Measurements from ENCODE around the gene NPFF. TPM values are rescaled to one million over a fixed set of nuclear protein-coding genes. Genes with fewer than 3 reads are reported as not detected.

The NPFF gene
- polyA plus RNA-seq, 2 donors, result 0.12 TPM; not detected in 1

DNA sequence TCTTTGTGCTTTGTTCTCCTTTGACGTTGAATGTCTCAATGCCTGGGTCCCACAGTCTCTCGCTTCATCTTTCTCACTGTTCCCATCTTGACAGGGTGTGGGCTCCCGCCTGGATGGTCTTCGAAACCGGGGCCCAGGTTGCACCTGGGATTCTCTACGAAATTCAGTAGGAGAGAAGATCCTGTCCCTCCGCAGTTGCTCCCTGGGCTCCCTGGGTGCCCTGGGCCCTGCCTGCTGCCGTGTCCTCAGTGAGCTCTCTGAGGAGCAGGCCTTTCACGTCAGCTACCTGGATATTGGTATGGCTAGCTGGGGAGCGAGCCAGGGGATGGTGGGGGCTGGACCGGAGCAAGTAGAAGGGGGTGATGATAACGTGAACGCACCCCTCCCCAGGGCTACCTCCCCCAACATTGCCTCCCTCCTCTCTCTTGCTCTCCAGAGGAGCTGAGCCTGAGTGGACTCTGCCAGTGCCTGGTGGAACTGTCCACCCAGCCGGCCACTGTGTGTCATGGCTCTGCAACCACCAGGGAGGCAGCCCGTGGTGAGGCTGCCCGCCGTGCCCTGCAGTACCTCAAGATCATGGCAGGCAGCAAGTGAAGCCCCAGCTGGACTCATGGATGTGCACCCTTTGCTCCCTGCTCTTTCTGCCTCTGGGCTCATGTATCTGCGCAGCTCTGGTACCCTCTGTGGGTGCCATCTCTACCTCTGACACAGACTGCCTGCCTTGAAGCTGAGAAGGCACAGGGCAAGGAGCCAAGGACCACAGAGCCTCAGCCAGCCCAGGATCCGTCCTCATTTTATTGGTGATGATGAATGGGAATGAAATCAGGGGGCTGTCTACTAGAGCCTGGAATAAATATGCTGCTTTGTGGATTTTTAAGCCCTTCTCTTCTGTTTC is 1.5 kb downstream of the NPFF start:
- Histone ChIP-seq H3K4me3 (ENCODE audit: low read depth in 1 of 2, low read length in 2 of 2) (no peak overlapping the region), H3K27ac (ENCODE audit: low read depth in 2 of 2, low read length in 1 of 2) (peak overlapping the region in 1 of 2 donors; percentile 53), H3K27me3 (ENCODE audit: control insufficient read depth in 1 of 2, insufficient read depth in 2 of 2, low read length in 2 of 2) (no peaks in the 10 kb centered on the region), H3K4me1 (ENCODE audit: control insufficient read depth in 2 of 2, insufficient read depth in 2 of 2, low read length in 1 of 2) (peaks cover 0 to 9% of the 10 kb centered on the region in 2 donors), H3K36me3 (ENCODE audit: control insufficient read depth in 2 of 2, insufficient read depth in 2 of 2, low read length in 1 of 2) (peaks cover 5 to 35% of the 10 kb centered on the region in 2 donors), H3K9me3 (ENCODE audit: control insufficient read depth in 2 of 2, insufficient read depth in 1 of 2, low read depth in 1 of 2, low read length in 1 of 2) (no peaks in the 10 kb centered on the region)
- 79 to 83% methylated on average over 19 of the region's 19 CpGs for WGBS, 2 donors

DNA sequence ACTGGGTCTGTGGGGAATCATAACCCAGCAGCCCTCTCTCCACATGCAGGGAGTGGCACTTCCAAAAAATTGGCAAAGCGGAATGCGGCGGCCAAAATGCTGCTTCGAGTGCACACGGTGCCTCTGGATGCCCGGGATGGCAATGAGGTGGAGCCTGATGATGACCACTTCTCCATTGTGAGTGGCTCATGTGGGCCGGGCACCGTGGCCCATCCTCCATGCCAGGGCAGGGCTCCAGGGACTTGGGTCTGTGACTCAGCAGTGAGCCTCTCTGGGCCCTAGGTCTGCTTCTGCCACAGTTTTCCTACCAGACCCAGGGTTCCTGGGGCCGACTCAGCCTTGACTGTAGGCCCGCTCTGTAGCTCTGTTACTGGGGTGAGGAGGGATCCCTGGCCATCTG is 2.2 kb downstream of the NPFF start:
- H3K36me3 ChIP-seq (ENCODE audit: control insufficient read depth in 2 of 2, insufficient read depth in 2 of 2, low read length in 1 of 2), result peaks cover 5 to 31% of the 10 kb centered on the region in 2 donors
- H3K9me3 ChIP-seq (ENCODE audit: control insufficient read depth in 2 of 2, insufficient read depth in 1 of 2, low read depth in 1 of 2, low read length in 1 of 2), result no peaks in the 10 kb centered on the region
- 68 to 77% methylated on average over 10 of the region's 10 CpGs for WGBS, 2 donors
- H3K27ac ChIP-seq (ENCODE audit: low read depth in 2 of 2, low read length in 1 of 2), result peak overlapping the region in 1 of 2 donors; percentile 53
- peaks cover 0 to 9% of the 10 kb centered on the region in 2 donors for H3K4me1 ChIP-seq (ENCODE audit: control insufficient read depth in 2 of 2, insufficient read depth in 2 of 2, low read length in 1 of 2)
- no peaks in the 10 kb centered on the region for H3K27me3 ChIP-seq (ENCODE audit: control insufficient read depth in 1 of 2, insufficient read depth in 2 of 2, low read length in 2 of 2)
- H3K4me3 ChIP-seq (ENCODE audit: low read depth in 1 of 2, low read length in 2 of 2), result no peak overlapping the region

DNA sequence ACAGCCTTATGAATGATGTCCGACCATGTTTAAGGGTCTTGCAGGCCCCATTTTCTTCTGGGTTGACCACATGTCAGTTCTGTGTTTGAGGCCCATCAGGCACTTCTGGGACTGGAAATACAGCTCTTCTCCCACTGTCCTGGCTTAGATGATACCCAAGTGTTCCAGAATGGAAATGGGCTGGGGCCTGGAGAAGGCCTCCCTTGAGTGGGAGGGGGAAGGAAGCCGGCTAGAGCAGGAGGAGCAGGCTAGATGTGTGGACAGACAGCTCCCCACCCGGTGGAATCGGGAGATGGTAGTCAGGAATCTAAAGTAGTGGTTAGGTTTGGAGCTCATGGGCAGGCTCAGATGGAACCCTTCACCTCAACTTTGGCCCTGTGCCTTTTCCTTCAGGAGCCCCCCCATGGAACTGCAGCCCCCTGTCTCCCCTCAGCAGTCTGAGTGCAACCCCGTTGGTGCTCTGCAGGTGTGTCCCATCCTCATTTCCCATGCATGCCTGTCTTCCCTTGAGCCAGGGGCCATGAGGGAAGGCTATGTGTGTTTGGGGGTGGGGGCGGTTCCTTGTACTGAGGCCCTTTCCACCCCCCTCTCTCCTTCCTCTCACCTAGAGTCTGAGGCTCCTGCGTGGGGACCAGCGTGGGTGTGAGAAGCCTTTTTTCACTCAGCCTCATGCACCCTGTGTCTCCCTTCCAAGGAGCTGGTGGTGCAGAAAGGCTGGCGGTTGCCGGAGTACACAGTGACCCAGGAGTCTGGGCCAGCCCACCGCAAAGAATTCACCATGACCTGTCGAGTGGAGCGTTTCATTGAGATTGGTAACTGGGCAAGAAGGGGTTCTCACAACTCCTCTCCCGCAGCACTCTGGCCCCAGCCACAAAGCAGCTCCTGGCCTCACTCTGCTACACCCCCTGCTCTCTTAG is 3.0 kb downstream of the NPFF start:
- H3K9me3 ChIP-seq (ENCODE audit: control insufficient read depth in 2 of 2, insufficient read depth in 1 of 2, low read depth in 1 of 2, low read length in 1 of 2), result no peaks in the 10 kb centered on the region
- peaks cover 5 to 31% of the 10 kb centered on the region in 2 donors for H3K36me3 ChIP-seq (ENCODE audit: control insufficient read depth in 2 of 2, insufficient read depth in 2 of 2, low read length in 1 of 2)
- H3K27me3 ChIP-seq (ENCODE audit: control insufficient read depth in 1 of 2, insufficient read depth in 2 of 2, low read length in 2 of 2), result no peaks in the 10 kb centered on the region
- H3K27ac ChIP-seq (ENCODE audit: low read depth in 2 of 2, low read length in 1 of 2), result no peak overlapping the region
- H3K4me3 ChIP-seq (ENCODE audit: low read depth in 1 of 2, low read length in 2 of 2), result no peak overlapping the region
- H3K4me1 ChIP-seq (ENCODE audit: control insufficient read depth in 2 of 2, insufficient read depth in 2 of 2, low read length in 1 of 2), result peaks cover 0 to 9% of the 10 kb centered on the region in 2 donors
- 75 to 83% methylated on average over 14 of the region's 14 CpGs for WGBS, 2 donors

DNA sequence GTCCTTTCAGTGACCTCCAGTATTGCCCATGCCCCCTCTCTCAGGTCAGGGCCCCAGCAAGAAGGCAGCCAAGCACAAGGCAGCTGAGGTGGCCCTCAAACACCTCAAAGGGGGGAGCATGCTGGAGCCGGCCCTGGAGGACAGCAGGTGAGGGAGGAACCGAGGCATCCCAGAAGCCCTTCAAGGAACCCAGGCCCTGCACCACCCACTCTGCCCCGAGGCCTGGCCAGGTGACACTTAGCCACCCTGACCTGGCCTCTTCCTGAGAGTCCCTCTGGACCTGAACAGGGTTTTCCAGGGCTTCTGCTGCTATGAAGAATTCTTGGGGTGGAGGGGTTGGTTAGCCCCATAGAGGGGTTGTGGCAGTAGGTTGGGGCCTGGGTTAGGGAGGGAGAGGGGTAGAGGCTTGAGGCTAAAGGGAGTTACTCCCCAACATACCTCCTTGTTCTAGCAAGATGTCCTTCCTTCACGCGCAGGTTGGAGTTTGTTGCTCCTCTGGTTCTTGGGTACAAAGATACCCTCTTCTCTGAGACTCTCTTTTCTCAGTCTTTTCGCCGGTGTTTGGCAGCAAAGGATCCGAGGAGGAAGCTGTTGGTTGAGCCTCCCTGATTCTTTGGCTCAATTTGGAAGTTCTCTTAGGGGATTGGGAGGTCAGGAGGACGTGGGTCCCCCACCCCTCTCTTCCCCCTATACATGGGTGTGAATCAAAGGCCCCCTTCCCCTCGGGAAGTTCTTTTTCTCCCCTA is 4.1 kb downstream of the NPFF start:
- Histone ChIP-seq H3K9me3 (ENCODE audit: control insufficient read depth in 2 of 2, insufficient read depth in 1 of 2, low read depth in 1 of 2, low read length in 1 of 2) (no peaks in the 10 kb centered on the region), H3K27ac (ENCODE audit: low read depth in 2 of 2, low read length in 1 of 2) (no peak overlapping the region), H3K4me3 (ENCODE audit: low read depth in 1 of 2, low read length in 2 of 2) (no peak overlapping the region), H3K36me3 (ENCODE audit: control insufficient read depth in 2 of 2, insufficient read depth in 2 of 2, low read length in 1 of 2) (peaks cover 5 to 31% of the 10 kb centered on the region in 2 donors), H3K4me1 (ENCODE audit: control insufficient read depth in 2 of 2, insufficient read depth in 2 of 2, low read length in 1 of 2) (peaks cover 0 to 17% of the 10 kb centered on the region in 2 donors), H3K27me3 (ENCODE audit: control insufficient read depth in 1 of 2, insufficient read depth in 2 of 2, low read length in 2 of 2) (no peaks in the 10 kb centered on the region)
- 69 to 77% methylated on average over 10 of the region's 10 CpGs for WGBS, 2 donors

DNA sequence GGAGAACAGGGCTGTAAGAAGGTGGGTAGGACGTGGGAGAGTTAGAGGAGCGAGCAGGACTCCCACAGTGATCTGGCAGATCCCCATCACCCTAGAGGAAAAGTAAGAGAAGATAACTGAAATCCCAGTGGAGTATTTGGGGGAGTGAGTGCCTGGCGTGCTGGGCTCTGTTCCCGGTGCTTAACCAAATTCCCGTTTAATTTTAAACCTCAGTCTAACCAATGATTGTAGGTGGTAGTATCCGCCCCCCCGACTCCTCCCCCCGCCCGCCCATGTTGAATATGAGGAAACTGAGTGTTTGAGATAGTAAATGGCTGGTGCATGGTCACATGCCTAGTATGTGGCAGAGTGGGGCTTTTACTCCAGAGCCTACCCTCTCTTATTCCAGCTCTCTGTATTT is 5.0 kb downstream of the NPFF start:
- no peaks in the 10 kb centered on the region for H3K9me3 ChIP-seq (ENCODE audit: control insufficient read depth in 2 of 2, insufficient read depth in 1 of 2, low read depth in 1 of 2, low read length in 1 of 2)
- no peaks in the 10 kb centered on the region for H3K27me3 ChIP-seq (ENCODE audit: control insufficient read depth in 1 of 2, insufficient read depth in 2 of 2, low read length in 2 of 2)
- 57 to 68% methylated on average over 9 of the region's 9 CpGs for WGBS, 2 donors
- H3K4me3 ChIP-seq (ENCODE audit: low read depth in 1 of 2, low read length in 2 of 2), result no peak overlapping the region
- peaks cover 0 to 17% of the 10 kb centered on the region in 2 donors for H3K4me1 ChIP-seq (ENCODE audit: control insufficient read depth in 2 of 2, insufficient read depth in 2 of 2, low read length in 1 of 2)
- peaks cover 5 to 27% of the 10 kb centered on the region in 2 donors for H3K36me3 ChIP-seq (ENCODE audit: control insufficient read depth in 2 of 2, insufficient read depth in 2 of 2, low read length in 1 of 2)
- H3K27ac ChIP-seq (ENCODE audit: low read depth in 2 of 2, low read length in 1 of 2), result no peak overlapping the region

DNA sequence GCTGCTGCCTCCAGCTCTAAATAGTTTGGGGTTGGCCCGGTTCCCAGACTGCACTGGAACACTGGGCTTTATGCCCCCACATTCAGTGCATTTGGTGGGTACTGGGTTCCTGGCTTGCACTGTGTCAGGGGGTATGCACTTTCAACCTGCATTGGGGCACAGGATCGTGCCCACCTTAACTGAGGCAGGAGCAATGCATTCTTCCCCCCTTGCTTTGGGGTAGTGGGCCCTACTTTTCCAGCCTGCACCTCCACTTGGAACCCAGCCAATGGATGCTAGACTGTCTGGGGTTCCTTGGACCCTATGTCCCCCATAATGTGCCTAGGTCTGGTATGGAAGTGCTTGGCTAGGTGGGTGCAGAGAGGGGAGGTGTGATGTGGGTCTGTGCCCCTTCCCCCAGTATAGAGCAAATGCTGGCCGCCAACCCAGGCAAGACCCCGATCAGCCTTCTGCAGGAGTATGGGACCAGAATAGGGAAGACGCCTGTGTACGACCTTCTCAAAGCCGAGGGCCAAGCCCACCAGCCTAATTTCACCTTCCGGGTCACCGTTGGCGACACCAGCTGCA is 5.6 kb downstream of the NPFF start:
- WGBS, 2 donors, result 64 to 71% methylated on average over 10 of the region's 10 CpGs
- H3K4me1 ChIP-seq (ENCODE audit: control insufficient read depth in 2 of 2, insufficient read depth in 2 of 2, low read length in 1 of 2), result peaks cover 0 to 17% of the 10 kb centered on the region in 2 donors
- peak overlapping the region; percentile 70 to 81 for H3K4me3 ChIP-seq (ENCODE audit: low read depth in 1 of 2, low read length in 2 of 2)
- H3K36me3 ChIP-seq (ENCODE audit: control insufficient read depth in 2 of 2, insufficient read depth in 2 of 2, low read length in 1 of 2), result peaks cover 5 to 22% of the 10 kb centered on the region in 2 donors
- no peaks in the 10 kb centered on the region for H3K27me3 ChIP-seq (ENCODE audit: control insufficient read depth in 1 of 2, insufficient read depth in 2 of 2, low read length in 2 of 2)
- H3K27ac ChIP-seq (ENCODE audit: low read depth in 2 of 2, low read length in 1 of 2), result peak overlapping the region; percentile 97 to 100
- H3K9me3 ChIP-seq (ENCODE audit: control insufficient read depth in 2 of 2, insufficient read depth in 1 of 2, low read depth in 1 of 2, low read length in 1 of 2), result no peaks in the 10 kb centered on the region

DNA sequence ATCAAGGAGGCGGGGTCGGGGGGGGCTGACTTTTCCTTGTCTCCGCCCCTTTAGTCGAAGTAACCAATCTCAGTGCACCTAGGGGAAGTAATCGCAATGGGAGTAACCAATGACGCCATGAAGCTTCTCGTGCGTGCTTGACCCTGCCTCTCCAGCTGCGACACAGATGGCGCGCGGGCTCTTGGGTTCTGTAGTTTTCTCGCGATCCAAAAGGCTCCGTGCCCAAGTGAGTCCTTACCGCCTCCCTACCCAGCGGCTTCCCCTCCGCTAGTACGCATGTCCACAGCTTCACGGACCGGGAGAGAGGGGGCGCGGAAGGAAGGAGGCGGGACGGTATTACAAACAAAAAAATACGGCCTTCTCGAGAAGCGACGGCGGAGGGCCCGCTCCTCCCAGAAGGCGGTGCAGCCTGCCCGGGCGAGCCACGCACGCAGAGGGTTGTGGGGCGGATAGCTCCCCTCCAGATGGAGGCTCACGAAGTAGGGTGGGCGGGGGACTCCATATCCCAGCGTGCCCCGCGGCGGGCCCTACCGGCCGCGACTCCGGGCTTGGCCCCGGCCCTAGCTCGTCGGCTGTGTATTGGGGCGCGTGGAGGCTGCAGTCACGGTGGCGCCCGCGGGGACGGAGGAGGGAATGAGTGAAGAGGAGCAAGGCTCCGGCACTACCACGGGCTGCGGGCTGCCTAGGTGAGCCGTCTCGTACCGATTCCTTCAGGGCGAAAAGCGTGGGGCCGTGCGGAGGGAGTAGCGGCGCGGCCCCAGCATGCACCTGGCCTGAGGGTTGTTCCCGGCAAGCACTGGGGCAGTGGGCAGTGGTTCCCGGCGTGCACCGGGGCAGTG is 6.3 kb downstream of the NPFF start, which contains the start of gene TARBP2:
TARBP2 (plus strand) TSS at position 508 of the 839 bp plus-strand sequence; CDS start at position 634, 126 bp downstream.
- 0% methylated on average over 69 to 74 of the region's 74 CpGs for WGBS, 2 donors
- peaks cover 0 to 17% of the 10 kb centered on the region in 2 donors for H3K4me1 ChIP-seq (ENCODE audit: control insufficient read depth in 2 of 2, insufficient read depth in 2 of 2, low read length in 1 of 2)
- peaks cover 4 to 16% of the 10 kb centered on the region in 2 donors for H3K36me3 ChIP-seq (ENCODE audit: control insufficient read depth in 2 of 2, insufficient read depth in 2 of 2, low read length in 1 of 2)
- peak within 1 kb of the TSS; percentile 97 to 100 for H3K27ac ChIP-seq (ENCODE audit: low read depth in 2 of 2, low read length in 1 of 2)
- no peaks in the 10 kb centered on the region for H3K9me3 ChIP-seq (ENCODE audit: control insufficient read depth in 2 of 2, insufficient read depth in 1 of 2, low read depth in 1 of 2, low read length in 1 of 2)
- H3K27me3 ChIP-seq (ENCODE audit: control insufficient read depth in 1 of 2, insufficient read depth in 2 of 2, low read length in 2 of 2), result no peaks in the 10 kb centered on the region
- peak within 1 kb of the TSS; percentile 70 to 81 for H3K4me3 ChIP-seq (ENCODE audit: low read depth in 1 of 2, low read length in 2 of 2)

DNA sequence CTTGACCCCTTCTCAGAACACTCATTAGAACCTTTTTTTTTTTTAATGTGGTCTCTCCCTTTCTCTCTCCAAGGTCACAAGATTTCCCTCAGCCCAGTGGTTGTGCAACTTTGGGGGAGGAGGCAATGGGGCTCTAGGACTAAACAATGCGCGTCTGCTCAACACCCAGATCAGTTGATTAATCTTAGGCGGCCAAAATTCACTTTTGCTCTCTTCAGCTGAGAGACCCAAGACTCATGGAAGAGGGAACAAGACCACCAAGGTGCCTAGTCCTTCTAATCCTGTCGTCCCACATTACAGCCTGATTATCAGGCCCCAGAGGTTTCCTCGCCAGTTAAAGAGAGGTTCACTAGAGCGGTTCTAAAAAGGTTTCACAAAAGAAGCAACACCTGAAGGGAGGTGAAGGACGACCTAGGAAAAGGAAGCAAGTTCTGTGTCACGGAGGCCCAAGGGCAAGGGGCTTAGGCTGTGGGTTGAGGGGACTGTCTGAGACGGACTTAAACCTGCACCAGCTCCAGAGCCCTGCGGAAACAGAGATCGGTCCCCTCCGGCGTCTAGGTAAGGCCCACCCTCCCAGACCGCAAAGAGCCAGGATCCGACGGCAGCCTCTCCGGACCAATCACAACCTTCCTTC is 7.0 kb downstream of the NPFF start:
- H3K4me1 ChIP-seq (ENCODE audit: control insufficient read depth in 2 of 2, insufficient read depth in 2 of 2, low read length in 1 of 2), result peaks cover 0 to 17% of the 10 kb centered on the region in 2 donors
- peaks cover 0 to 10% of the 10 kb centered on the region in 2 donors for H3K36me3 ChIP-seq (ENCODE audit: control insufficient read depth in 2 of 2, insufficient read depth in 2 of 2, low read length in 1 of 2)
- WGBS, 2 donors, result 1 to 2% methylated on average over 17 of the region's 17 CpGs
- peak overlapping the region; percentile 97 to 100 for H3K27ac ChIP-seq (ENCODE audit: low read depth in 2 of 2, low read length in 1 of 2)
- H3K4me3 ChIP-seq (ENCODE audit: low read depth in 1 of 2, low read length in 2 of 2), result peak overlapping the region; percentile 55 to 63
- no peaks in the 10 kb centered on the region for H3K9me3 ChIP-seq (ENCODE audit: control insufficient read depth in 2 of 2, insufficient read depth in 1 of 2, low read depth in 1 of 2, low read length in 1 of 2)
- H3K27me3 ChIP-seq (ENCODE audit: control insufficient read depth in 1 of 2, insufficient read depth in 2 of 2, low read length in 2 of 2), result no peaks in the 10 kb centered on the region
